ENCODE results near the gene HRH4.

DNA sequence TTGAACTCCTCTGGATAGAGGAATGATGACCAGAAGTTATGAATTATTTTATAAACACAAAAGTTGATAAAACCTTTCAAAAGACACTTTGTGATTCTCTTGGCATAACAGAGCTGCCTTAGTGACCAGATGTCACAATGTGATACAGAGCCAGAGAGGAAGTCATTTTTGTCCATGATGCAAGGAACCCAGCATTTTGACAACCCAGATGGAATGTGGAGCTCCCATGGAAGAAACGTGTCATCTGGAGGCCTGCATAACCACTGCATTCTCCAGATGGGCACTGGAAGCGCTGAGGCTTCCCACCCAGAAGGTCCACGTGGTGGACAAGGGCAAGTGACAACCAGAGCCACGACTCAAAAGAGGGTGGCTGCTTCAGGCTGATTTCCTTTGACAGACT is 30.1 kb downstream of the HRH4 start:
- TF ChIP-seq, protein P1, sequence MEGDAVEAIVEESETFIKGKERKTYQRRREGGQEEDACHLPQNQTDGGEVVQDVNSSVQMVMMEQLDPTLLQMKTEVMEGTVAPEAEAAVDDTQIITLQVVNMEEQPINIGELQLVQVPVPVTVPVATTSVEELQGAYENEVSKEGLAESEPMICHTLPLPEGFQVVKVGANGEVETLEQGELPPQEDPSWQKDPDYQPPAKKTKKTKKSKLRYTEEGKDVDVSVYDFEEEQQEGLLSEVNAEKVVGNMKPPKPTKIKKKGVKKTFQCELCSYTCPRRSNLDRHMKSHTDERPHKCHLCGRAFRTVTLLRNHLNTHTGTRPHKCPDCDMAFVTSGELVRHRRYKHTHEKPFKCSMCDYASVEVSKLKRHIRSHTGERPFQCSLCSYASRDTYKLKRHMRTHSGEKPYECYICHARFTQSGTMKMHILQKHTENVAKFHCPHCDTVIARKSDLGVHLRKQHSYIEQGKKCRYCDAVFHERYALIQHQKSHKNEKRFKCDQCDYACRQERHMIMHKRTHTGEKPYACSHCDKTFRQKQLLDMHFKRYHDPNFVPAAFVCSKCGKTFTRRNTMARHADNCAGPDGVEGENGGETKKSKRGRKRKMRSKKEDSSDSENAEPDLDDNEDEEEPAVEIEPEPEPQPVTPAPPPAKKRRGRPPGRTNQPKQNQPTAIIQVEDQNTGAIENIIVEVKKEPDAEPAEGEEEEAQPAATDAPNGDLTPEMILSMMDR (IDR thresholded peaks at IDR 0.05): no peak
- TF ChIP-seq POLR2A (IDR thresholded peaks at IDR 0.05): no peak
- TF ChIP-seq EP300 (IDR thresholded peaks at IDR 0.05): no peak

Data from ovary (tissue), 3 donors.